Measurements from ENCODE around the gene PHC2. TPM values are rescaled to one million over a fixed set of nuclear protein-coding genes. Genes with fewer than 3 reads are reported as not detected.

The PHC2 gene
- total RNA-seq, 6 donors from 2014 or later = 103 to 173 (median 129) TPM

- 43 to 50% methylated on average over 7 of the region's 7 CpGs for WGBS, 2 donors
- no peaks in the 10 kb centered on the region for H3K36me3 ChIP-seq
- H3K27ac ChIP-seq = no peak overlapping the region
- H3K4me1 ChIP-seq = peaks cover under 1 to 29% (median 15%) of the 10 kb centered on the region in 4 donors
- no peaks in the 10 kb centered on the region for H3K9me3 ChIP-seq
- TF ChIP-seq CTCF (IDR thresholded peaks at IDR 0.05) (no peak), EP300 (IDR thresholded peaks at IDR 0.05) (no peak), POLR2A (IDR thresholded peaks at IDR 0.05) (no peak), POLR2AphosphoS5 (IDR thresholded peaks at IDR 0.05) (no peak)
- H3K27me3 ChIP-seq = no peaks in the 10 kb centered on the region
- no peak for DNase-seq
- ATAC-seq (ENCODE audit: low FRiP score in 2 of 2) = peak in 1 of 2 donors; percentile 39
- no peak overlapping the region for H3K4me3 ChIP-seq
Observed at GRCh38 chr1:33384040-33384812, 46.7 kb downstream of the PHC2 start.

GRCh38 chr1:33383489-33383888 is 47.4 kb downstream of the PHC2 start:
- H3K4me1 ChIP-seq = peaks cover 0 to 30% (median 15%) of the 10 kb centered on the region in 4 donors
- no peak for TF ChIP-seq CTCF (IDR thresholded peaks at IDR 0.05)
- no peak for TF ChIP-seq POLR2AphosphoS5 (IDR thresholded peaks at IDR 0.05)
- no peak for TF ChIP-seq EP300 (IDR thresholded peaks at IDR 0.05)
- TF ChIP-seq POLR2A (IDR thresholded peaks at IDR 0.05) = no peak
- H3K27me3 ChIP-seq = no peaks in the 10 kb centered on the region
- H3K27ac ChIP-seq = no peak overlapping the region
- H3K4me3 ChIP-seq = no peak overlapping the region
- DNase-seq = no peak
- 65 to 70% methylated on average over 4 of the region's 4 CpGs for WGBS, 2 donors
- H3K36me3 ChIP-seq = no peaks in the 10 kb centered on the region
- no peaks in the 10 kb centered on the region for H3K9me3 ChIP-seq
- no peak for ATAC-seq (ENCODE audit: low FRiP score in 2 of 2)

GRCh38 chr1:33382661-33383415 is 48.1 kb downstream of the PHC2 start:
- ATAC-seq (ENCODE audit: low FRiP score in 2 of 2) (no peak), DNase-seq (no peak)
- H3K9me3 ChIP-seq = no peaks in the 10 kb centered on the region
- no peak overlapping the region for H3K4me3 ChIP-seq
- TF ChIP-seq POLR2A (IDR thresholded peaks at IDR 0.05) = no peak
- peaks cover 0 to 34% (median 15%) of the 10 kb centered on the region in 4 donors for H3K4me1 ChIP-seq
- WGBS, 2 donors = 76 to 79% methylated on average over 9 of the region's 9 CpGs
- no peak overlapping the region for H3K27ac ChIP-seq
- no peaks in the 10 kb centered on the region for H3K27me3 ChIP-seq
- no peaks in the 10 kb centered on the region for H3K36me3 ChIP-seq

- DNase-seq (no peak), ATAC-seq (ENCODE audit: low FRiP score in 2 of 2) (no peak)
- H3K4me1 ChIP-seq = peaks cover 0 to 43% (median 21%) of the 10 kb centered on the region in 4 donors
- 70 to 76% methylated on average over 4 of the region's 4 CpGs for WGBS, 2 donors
- TF ChIP-seq POLR2AphosphoS5 (IDR thresholded peaks at IDR 0.05) = no peak
- no peak for TF ChIP-seq EP300 (IDR thresholded peaks at IDR 0.05)
- no peak for TF ChIP-seq POLR2A (IDR thresholded peaks at IDR 0.05)
- no peak for TF ChIP-seq CTCF (IDR thresholded peaks at IDR 0.05)
- no peaks in the 10 kb centered on the region for H3K9me3 ChIP-seq
- no peak overlapping the region for H3K4me3 ChIP-seq
- no peaks in the 10 kb centered on the region for H3K36me3 ChIP-seq
- H3K27ac ChIP-seq = no peak overlapping the region
- no peaks in the 10 kb centered on the region for H3K27me3 ChIP-seq
Observed at GRCh38 chr1:33381977-33382376, 48.9 kb downstream of the PHC2 start.

GRCh38 chr1:33380811-33381210 is 50.1 kb downstream of the PHC2 start:
- no peaks in the 10 kb centered on the region for H3K27me3 ChIP-seq
- ATAC-seq (ENCODE audit: low FRiP score in 2 of 2) (no peak), DNase-seq (no peak)
- no peak for TF ChIP-seq EP300 (IDR thresholded peaks at IDR 0.05)
- no peak for TF ChIP-seq CTCF (IDR thresholded peaks at IDR 0.05)
- no peak for TF ChIP-seq POLR2A (IDR thresholded peaks at IDR 0.05)
- TF ChIP-seq POLR2AphosphoS5 (IDR thresholded peaks at IDR 0.05) = no peak
- no peaks in the 10 kb centered on the region for H3K9me3 ChIP-seq
- H3K4me1 ChIP-seq = peaks cover 0 to 43% (median 23%) of the 10 kb centered on the region in 4 donors
- no peak overlapping the region for H3K4me3 ChIP-seq
- H3K27ac ChIP-seq = peak overlapping the region in 1 of 4 donors; percentile 1
- no peaks in the 10 kb centered on the region for H3K36me3 ChIP-seq
- WGBS, 2 donors = 42 to 80% methylated on average over 2 of the region's 2 CpGs
